Bronchus fibroblast of lung (primary cell): ENCODE data around the gene THBS3. TPM values are rescaled to one million over a fixed set of nuclear protein-coding genes. Genes with fewer than 3 reads are reported as not detected.

Experiments used
- total RNA-seq: library from RNA; depleted of rRNA; stranded (reverse); fragments of >200 nt; gene quantifications from 2 replicates; pipeline ENCODE4 v1.2.3, GENCODE V29; 2015

THBS3 gene
- total RNA-seq = 10.1 and 11.9 TPM in 2 replicates

GRCh38 chr1:155207806-155208540 lies at the start of gene THBS3:
Gene THBS3 (minus strand): TSS chr1:155207897. CDS start chr1:155207876, 21 bp downstream.

DNA sequence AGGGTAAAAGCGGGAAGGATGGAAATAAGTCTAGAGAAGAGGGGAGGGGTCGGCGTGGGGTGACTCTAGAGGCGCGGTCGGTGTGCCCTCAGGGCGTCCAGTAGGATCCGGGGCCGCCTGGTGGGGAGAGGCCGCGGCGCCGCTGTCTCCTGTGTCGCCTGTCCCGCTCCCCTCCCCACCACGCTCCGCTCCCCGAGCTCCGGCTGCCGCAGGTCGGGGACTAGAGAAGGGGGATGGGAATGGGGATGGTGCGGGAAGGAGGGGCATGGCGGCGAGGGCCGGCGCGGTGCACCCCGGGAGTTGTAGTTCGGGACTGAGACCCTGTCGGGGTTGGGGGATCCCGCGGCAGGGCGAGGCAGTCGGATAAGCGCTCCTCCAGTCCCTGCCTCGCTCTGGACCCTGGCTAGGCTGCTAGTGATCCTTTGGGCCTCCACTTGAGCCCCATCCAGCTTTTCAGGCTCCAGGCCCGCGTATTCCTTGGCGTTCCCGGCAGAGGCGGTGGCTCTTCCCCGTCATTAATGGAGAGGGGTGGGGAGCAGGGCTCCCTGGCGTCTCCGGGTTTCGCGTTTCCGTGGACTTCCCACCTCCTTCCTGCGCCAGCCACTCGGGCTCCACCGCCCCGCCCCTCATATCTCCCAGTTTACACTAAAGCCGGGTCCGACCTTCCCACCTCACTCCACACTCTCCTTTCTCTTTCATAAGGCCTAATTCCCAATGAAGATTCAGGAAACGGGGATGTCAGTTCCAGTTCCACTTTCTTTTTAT lies 47.7 kb upstream of the THBS3 start, which contains the start of gene ENTREP3:
Gene ENTREP3 (minus strand): TSS at position 241 of the 765 bp plus-strand sequence. CDS start 606 bp downstream, outside the sequence.

DNA sequence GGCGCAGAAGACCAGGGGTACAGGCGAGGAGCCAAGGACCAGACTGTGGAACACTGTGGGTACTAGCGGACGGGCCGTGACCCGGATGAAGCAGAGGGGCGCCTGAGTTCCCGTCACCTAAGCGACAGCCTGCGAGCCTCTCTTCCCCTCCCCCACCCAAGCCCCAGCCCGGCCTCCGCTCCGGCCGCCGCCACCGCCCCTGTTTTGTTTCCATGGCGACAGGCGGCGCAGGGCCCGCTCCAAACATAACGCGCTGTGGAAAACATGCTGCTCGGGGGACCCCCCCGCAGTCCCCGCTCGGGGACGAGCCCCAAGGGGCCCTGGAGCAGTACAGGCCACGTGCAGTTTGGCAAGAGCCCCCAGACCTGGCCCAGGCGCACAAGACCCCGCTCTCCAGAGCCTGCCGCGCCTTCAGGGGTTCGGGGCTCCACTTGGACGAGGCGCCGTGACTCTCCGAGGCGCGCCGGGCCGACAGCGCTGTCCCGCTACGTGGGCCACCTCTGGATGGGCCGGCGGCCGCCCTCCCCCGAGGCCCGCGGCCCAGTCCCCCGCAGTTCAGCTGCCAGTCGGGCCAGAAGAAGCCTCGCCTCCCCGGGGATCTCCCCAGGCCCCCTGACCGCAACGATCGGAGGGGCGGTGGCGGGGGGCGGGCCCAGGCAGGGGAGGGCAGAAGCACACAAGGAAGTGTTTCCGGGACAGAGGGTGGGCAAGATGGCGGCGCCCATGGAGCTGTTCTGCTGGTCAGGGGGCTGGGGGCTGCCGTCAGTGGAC lies 1.0 kb upstream of the THBS3 start, which contains the start of gene MTX1:
Gene MTX1 (plus strand): TSS at position 155 of the 771 bp plus-strand sequence. CDS start 110 bp downstream, at position 265.

GRCh38 chr1:155173478-155174323 lies 34.0 kb downstream of the THBS3 start, which contains the start of gene TRIM46:
Gene TRIM46 (plus strand): TSS chr1:155173849. CDS start chr1:155173967, 118 bp downstream.

DNA sequence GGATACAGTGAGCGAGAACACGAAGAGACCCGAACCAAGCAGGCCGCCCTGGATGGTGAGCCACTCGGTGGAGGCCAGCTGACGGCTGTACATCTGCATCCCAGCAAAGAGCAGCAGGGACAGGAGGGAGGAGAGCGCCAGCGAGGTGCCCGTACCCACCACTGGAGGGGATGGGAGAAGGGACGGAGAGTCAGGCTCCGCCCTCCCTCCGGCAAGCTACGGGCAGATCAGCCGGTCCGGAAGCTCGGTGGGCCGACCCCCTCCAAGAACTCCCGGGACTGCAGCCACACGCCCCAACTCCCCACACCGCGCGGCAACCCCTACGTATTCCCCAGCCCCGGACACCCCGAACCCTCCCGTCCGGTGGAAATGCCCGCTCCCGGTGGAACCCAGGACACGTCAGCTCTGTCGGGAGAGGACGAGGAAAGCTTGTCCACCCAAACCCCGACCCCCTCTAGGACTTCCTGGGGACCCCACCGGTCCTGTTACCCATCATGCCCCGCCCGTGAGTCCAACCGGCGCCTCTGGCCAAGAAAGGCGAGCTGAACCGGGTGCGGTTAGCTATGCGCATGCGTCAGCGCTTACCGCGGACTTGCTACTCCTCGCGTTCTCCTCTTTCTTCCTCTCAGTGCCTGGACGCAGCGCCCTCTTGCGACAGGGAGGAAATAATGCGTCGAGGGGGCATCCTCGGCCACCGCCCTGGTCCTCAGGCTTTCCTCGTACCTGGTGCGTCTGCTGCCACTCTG lies 34.8 kb downstream of the THBS3 start, which contains the start of gene KRTCAP2:
Gene KRTCAP2 (minus strand): TSS at position 573 of the 746 bp plus-strand sequence. CDS start 80 bp downstream, at position 493.

Other genes with a start within 250 kb of the THBS3 start
- 16.8 and 19.2 TPM in 2 replicates for gene PYGO2, start 246.1 kb downstream of the THBS3 start, total RNA-seq
- 192 and 203 TPM in 2 replicates for gene SHC1, start 237.2 kb downstream of the THBS3 start, total RNA-seq
- 222 and 236 TPM in 2 replicates for gene CKS1B, start 233.2 kb downstream of the THBS3 start, total RNA-seq
- 35.3 and 41.8 TPM in 2 replicates for gene FLAD1, start 224.6 kb downstream of the THBS3 start, total RNA-seq
- gene LENEP, start 214.3 kb downstream of the THBS3 start, total RNA-seq = not detected in 2 replicates
- gene ZBTB7B, start 205.1 kb downstream of the THBS3 start, total RNA-seq = 13.1 and 14.5 TPM in 2 replicates
- under 0.01 and 0.17 TPM in 2 replicates for gene DCST2, start 174.1 kb downstream of the THBS3 start, total RNA-seq
- gene DCST1, start 174.1 kb downstream of the THBS3 start, total RNA-seq = not detected in 2 replicates
- 82.9 and 84.4 TPM in 2 replicates for gene ADAM15, start 156.6 kb downstream of the THBS3 start, total RNA-seq
- gene EFNA4, start 144.2 kb downstream of the THBS3 start, total RNA-seq = 7.7 and 8.3 TPM in 2 replicates
- 0.67 and 1.2 TPM in 2 replicates for gene EFNA3, start 129.1 kb downstream of the THBS3 start, total RNA-seq
- 0.50 and 0.89 TPM in 2 replicates for gene EFNA1, start 80.0 kb downstream of the THBS3 start, total RNA-seq
- 39.2 and 53.4 TPM in 2 replicates for gene SLC50A1, start 72.0 kb downstream of the THBS3 start, total RNA-seq
- 100 and 114 TPM in 2 replicates for gene DPM3, start 67.4 kb downstream of the THBS3 start, total RNA-seq
- 207 and 218 TPM in 2 replicates for gene KRTCAP2, start 34.6 kb downstream of the THBS3 start, total RNA-seq
- 5.2 and 5.4 TPM in 2 replicates for gene TRIM46, start 34.0 kb downstream of the THBS3 start, total RNA-seq
- gene MTX1, start 798 bp upstream of the THBS3 start, total RNA-seq = 94.7 and 107 TPM in 2 replicates
- gene ENTREP3, start 47.6 kb upstream of the THBS3 start, total RNA-seq = 27.8 and 27.9 TPM in 2 replicates
- gene SCAMP3, start 54.5 kb upstream of the THBS3 start, total RNA-seq = 93.3 and 125 TPM in 2 replicates
- 19.3 and 22.4 TPM in 2 replicates for gene CLK2, start 65.6 kb upstream of the THBS3 start, total RNA-seq
- gene HCN3, start 69.6 kb upstream of the THBS3 start, total RNA-seq = 0.30 and 0.67 TPM in 2 replicates
- not detected in 2 replicates for gene PKLR, start 93.5 kb upstream of the THBS3 start, total RNA-seq
- gene FDPS, start 101.0 kb upstream of the THBS3 start, total RNA-seq = 901 and 953 TPM in 2 replicates
- gene RUSC1, start 113.0 kb upstream of the THBS3 start, total RNA-seq = 32.4 and 36.3 TPM in 2 replicates